GM21529 (cell line): Measurements from ENCODE around the gene PHC3.
A peak's percentile ranks its signal among the peaks of the same experiment; 100 is the strongest.
"Not testable (repeated sequence)": the region's sequence is repeated elsewhere in the genome, so short reads cannot be mapped to it uniquely, and the experiment has no call there.

Experiments
- ATAC-seq: cut with Tn5 transposase; IDR thresholded peaks from one replicate; pipeline ENCODE4 v1.9.1; 2021; ENCODE audit not compliant: unreplicated experiment

PHC3 gene

DNA sequence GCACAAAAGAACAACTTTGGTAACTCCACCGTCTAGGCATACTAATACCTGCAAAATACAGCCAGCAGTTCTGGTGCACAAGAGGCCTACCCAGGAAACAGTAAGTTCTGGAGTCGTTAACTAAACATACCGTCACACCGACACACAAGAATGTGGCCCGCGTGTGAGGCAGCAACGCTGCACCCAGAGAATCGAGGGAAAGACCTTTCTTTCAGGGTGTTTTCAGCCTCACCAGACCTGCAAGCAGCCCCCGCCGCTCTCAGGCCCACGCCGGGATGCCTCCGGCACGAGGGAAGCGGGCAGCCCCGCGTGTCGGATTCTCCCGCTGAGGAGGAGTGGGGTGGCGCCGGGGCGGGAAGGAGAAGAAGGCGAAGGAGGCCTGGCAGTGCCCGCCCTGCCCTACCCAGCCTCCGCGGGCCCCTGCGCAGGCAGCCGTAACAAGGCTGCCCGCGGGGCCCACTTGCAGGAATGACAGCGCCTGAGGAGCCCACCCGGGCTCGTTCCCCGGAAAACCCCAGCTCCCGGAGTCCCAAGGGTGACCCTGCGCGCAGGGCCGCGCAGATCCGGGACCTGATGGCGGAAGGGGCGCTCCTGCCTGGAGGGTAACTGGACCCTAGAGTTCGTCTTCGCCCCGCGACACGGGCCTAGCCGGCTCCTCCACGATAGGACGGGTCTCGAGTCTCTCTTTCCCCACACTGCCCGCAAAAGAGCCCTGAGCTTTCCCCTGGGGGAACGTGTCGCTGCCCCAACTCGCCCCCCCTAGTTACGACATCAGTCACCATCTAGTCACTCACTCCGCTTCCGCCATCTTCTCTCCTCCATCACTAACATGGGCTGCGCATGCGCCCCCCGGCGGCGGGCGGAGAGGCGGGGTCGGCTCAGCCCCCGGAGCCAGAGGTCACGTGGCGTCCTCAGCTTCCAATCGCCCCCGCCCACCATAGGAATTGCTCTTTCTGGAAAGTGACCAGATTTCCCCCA, at the start of gene PHC3:
Gene PHC3 (minus strand): TSS at position 826 of the 978 bp plus-strand sequence. CDS start 18 bp downstream, at position 808.
- ATAC-seq: peak; percentile 78

DNA sequence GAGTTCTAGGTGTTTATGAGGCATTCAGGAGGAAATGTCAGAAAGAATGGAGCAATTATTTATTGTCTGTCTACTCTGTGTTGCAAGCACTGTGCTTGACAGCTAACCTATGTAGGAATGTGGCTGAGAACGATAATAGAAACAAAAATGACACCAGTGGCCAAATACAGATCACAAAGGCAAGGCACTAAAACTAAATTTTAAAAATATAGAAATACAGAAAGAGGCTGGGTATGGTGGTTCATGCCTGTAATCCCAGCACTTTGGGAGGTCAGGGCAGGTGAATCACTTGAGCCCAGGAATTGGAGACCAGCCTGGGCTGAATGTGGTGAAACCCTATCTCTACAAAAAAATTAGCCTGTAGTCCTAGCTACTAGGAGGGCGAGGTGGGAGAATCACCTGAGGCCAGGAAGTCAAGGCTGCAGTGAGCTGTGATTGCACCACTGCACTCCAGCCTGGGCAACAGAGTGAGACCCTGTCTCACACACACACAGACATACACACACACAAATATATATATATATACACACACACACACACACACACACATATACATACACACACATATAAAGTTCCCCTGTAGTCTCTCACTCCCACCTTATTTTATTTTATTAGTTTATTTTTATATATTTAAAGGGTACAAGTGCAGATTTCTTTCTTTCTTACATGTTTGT, 46.7 kb upstream of the PHC3 start:
- ATAC-seq: no peak

DNA sequence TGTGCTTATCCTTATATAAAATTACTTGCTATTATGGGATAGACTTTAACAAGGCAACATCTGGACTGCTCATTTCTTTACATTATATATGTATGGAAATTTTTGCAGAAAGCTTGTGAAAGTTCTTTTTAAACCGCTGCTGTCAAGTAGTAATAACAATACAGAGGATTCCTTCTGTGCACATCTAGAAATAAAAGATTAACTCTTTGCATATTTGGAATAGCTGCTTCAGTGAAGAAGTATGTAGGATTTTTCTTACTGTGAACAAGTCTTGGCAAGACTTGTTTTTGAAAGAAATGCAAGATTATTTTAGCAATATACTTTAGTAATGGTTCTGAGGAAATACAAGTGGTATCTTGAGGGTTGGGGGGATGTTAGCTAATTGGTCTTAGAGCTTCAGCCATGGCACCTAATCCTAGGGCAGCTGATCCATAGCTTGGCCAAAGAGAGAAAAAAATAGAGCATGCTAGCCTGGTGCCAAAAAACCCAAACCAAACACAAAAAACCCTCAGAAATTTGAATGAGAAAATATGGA, 45.0 kb upstream of the PHC3 start:
- ATAC-seq: no peak

GRCh38 chr3:170225166-170225565, 43.6 kb upstream of the PHC3 start:
- ATAC-seq: no peak

DNA sequence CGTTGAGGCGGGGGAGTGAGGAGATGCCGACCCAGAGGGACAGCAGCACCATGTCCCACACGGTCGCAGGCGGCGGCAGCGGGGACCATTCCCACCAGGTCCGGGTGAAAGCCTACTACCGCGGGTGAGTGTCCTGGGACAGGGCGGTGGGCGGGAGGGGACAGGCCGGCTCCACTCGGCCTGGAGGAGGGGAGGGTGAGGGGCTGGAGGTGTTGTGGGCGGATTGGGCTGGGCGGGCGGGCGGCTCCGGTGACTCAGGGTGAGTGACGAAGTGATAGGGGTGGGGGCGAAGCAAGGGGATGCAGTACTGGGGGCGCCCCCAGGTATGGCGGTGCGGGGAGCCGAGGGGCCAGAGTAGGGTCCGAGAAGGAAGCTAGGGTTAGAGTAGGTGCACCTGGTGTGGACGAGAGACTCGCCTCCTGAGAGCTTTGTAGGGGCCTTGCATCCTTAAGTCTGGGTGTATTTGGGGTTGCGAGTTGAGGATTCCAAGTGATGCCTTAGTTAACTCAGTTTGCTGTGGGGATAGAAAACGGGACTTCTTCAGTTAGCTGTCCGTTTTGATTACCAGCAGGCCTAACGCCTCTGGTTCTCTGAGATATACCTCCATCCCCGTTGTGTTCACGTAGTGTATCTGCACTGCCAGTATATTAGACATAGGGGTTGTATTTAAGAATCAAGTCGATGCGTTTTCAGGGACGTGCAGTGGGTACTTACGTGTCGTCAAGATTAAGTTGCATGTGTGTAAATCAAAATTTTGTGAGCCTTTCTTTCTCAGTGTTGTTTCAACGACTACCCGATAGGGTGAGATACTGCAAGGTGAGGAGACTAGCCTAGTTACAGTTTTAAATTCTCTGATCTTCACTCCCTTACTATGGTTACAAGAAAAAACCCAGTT, 41.4 kb upstream of the PHC3 start:
- ATAC-seq: peak; percentile 4

- peak; percentile 98 for ATAC-seq
These were observed 40.6 kb upstream of the PHC3 start, which contains the start of gene PRKCI for GRCh38 chr3:170221924-170222646. Gene PRKCI (plus strand): TSS chr3:170222424. CDS start chr3:170222670, 246 bp downstream.

DNA sequence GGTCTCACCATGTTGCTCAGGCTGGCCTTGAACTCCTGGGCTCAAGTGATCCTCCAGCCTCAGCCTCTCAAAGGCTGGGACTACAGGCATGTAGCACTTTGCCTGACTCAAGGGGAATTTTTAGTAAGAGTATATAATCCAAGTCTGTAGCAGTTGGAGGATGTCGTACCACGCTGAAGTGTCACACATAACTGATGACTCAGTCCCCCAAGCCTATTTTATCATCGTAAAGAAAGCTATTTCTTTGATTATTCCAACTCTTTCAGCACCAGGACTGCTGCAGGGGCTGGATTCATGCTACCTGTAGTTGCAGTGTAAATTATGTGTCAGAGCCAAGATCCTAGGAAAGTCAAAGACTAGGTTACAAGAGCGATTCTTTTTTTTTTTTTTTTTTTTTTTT, 39.3 kb upstream of the PHC3 start:
- no peak for ATAC-seq

GRCh38 chr3:170219850-170220249, 38.3 kb upstream of the PHC3 start:
- no peak for ATAC-seq

- no peak for ATAC-seq
These were observed 30.1 kb upstream of the PHC3 start for GRCh38 chr3:170211668-170212067.

DNA sequence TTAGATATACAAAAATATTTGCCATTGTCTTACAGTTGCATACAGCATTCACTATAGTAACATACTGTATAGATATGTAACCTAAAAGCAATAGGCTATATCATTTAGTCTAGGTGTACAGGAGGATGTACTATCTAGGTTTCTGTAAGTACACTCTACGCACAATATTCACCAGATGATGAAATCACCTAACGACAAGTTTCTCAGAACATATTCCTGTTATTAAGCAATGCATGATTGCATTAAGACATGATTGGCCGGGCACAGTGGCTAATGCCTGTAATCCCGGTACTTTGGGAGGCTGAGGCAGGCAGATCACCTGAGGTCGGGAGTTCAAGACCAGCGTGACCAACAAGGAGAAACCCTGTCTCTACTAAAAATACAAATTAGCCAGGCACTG, 26.2 kb upstream of the PHC3 start:
- no peak for ATAC-seq

DNA sequence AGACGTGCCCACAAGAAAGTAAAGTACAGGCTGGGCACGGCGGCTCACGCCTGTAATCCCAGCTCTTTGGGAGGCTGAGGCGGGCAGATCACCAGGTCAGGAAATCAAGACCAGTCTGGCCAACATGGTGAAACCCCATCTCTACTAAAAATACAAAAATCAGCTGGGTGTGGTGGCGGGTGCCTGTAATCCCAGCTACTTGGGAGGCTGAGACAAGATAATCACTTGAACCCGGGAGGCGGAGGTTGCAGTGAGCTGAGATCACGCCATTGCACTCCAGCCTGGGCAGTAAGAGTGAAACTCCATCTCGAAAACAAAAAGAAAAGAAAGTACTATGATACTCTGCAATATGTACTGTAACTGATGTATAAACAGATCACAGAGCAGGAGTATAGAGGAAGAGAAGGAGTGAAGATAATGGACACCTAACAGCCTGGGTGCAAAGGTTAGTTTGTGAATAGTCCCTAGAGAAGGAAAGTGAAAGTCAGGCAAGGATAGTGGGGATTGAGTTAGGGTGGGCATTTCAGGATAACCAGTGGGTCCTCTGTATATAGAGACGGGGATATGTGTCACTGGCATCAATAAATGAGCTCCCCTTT, 24.7 kb upstream of the PHC3 start:
- not testable (repeated sequence) for ATAC-seq

- peak; percentile 64 for ATAC-seq
These were observed 23.8 kb upstream of the PHC3 start for GRCh38 chr3:170205302-170205701.

- ATAC-seq: no peak
These were observed 23.0 kb upstream of the PHC3 start for GRCh38 chr3:170204509-170204908.

GRCh38 chr3:170204023-170204472, 22.5 kb upstream of the PHC3 start:
- ATAC-seq: no peak

DNA sequence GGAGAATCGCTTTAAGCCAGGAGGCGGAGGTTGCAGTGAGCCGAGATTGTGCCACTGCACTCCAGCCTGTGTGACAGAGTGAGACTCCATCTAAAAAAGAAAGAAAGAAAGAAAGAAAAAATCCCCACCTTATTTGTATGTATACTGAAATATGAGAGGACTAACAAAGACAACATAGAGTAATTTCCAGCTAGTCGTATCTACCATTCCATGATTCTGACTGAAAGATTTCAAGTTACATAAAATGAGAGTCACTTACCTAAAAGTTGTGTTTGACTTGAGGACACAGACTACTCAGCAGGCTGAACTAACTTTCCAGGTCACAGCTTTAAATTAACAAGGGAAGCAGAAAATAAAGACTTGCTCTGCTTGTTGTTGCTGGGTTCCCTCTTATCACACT, 21.9 kb upstream of the PHC3 start:
- peak; percentile 49 for ATAC-seq

DNA sequence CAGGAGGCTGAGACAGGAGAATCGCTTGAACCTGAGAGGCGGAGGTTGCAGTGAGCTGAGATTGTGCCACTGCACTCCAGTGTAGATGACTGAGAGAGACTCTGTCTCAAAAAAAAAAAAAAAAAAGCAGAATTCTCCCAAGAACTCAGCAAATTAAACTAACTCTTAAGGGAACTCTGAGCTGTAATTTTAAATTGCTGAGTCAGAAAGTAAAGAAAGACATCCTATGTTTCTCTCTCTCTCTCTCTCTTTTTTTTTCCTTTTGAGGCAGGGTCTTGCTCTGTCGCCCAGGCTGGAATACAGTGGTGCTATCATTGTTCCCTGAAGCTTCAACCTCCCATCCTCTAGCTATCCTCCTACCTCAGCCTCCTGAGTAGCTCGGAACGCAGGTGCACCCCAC, 20.0 kb upstream of the PHC3 start:
- no peak for ATAC-seq

DNA sequence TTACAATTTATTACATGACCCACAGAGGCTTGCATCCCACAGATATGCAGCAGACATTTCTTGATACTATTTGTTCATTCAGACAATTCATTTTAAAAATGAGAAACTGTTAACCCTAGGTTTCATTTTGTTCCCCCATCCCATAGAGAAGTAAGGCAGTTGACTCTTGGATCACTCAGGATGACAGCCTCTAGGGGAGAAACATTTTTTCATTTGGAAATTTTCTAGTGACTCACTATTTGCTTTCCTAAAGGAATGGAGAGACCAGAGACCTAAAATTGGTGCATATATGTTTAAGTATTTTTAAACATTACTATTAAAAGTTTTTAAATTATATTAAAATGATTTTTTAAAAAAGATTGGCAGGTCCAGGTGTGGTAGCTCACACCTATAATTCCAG, 19.5 kb upstream of the PHC3 start:
- ATAC-seq: no peak

DNA sequence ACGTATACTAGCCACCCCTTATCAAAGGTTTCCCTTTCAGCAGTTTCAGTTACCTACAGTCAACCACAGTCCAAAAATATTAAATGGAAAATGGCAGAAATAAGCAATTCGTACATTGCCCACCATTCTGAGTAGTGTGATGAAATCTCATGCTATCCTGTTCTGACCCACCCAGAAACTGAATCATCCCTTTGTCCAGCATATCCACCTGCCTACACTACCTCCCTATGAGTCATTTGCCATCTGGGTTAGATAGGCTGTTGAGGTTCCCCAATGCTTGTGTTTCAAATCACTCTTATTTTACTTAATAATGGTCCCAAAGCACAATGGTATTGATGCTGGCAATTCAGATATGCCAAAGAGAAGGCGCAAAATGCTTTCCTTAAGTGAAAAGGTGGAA, 15.3 kb upstream of the PHC3 start:
- ATAC-seq: no peak

DNA sequence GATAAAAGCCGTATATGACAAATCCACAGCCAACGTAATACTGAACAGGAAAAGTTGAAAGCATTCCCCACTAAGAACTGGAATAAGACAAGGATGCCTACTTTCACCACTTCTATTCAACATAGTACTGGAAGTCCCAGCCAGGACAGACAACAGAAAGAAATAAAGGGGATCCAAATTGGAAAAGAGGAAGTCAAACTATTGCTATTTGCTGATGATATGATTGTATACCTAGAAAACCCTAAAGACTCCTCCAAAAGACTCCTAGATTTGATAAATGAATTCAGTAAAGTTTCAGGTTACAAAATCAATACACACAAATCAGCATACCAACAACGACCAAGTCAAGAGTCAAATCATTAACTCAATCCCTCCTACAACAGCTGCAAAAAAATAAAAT, 14.2 kb upstream of the PHC3 start:
- ATAC-seq: not testable (repeated sequence)
